Tibial artery (tissue), 4 donors: ENCODE measurements around the gene ARFGAP3.

Experiments
- DNase-seq, 2 donors: peaks; one replicate each; pipeline ENCODE4 v3.0.0-alpha.2; 2019
- H3K27ac ChIP-seq, 2 donors: fragments of 200-600 bp; sonication (generic) in 1 of 2; 1 replicate in 1 of 2; 2 replicates in 1 of 2; pipeline ENCODE4 v1.5.1; 2018 to 2019; ENCODE audit warnings: mild to moderate bottlenecking in 1 of 2
- H3K27me3 ChIP-seq, 2 donors: fragments of 200-600 bp; sonication (generic) in 1 of 2; one replicate each; pipeline versions ENCODE4 v1.5.1 to v1.6.0; 2016 to 2019
- H3K36me3 ChIP-seq, 3 donors: fragments of 200-600 bp; sonication (generic) in 2 of 3; one replicate each; pipeline ENCODE4 v1.5.1; 2016 to 2019; ENCODE audit warnings: mild to moderate bottlenecking in 2 of 3
- H3K4me1 ChIP-seq, 4 donors: fragments of 200-600 bp; sonication (generic) in 2 of 4; 1 replicate in 3 of 4; 2 replicates in 1 of 4; pipeline ENCODE4 v1.5.1; 2016 to 2019
- H3K4me3 ChIP-seq, 2 donors: fragments of 200-600 bp; sonication (generic) in 1 of 2; 1 replicate in 1 of 2; 2 replicates in 1 of 2; pipeline ENCODE4 v1.5.1; 2018 to 2019; ENCODE audit warnings: mild to moderate bottlenecking in 2 of 2
- H3K9me3 ChIP-seq, 3 donors: fragments of 200-600 bp; sonication (generic) in 1 of 3; one replicate each; pipeline ENCODE4 v1.5.1; 2016 to 2019
- intact Hi-C: fragments of 100-400 bp; cut with DNase I; formaldehyde crosslinking; loops from one replicate; pipeline ENCODE4 v1.15.0; 2023; ENCODE audit warnings: low total_unique reads
- TF ChIP-seq, protein P1 (sequence below), 2 experiments: fragments of 200-600 bp in 1 of 2; fragments of 450-650 bp in 1 of 2; IDR thresholded peaks; one replicate each; pipeline ENCODE4 v1.5.1; 2017 to 2019; ENCODE audit warnings: antibody characterized with exemption in 2 of 2, mild to moderate bottlenecking in 1 of 2, moderate library complexity in 1 of 2

Gene ARFGAP3

GRCh38 chr22:42805016-42805997, 51.8 kb downstream of the ARFGAP3 start:
- no peaks in the 10 kb centered on the region for H3K27me3 ChIP-seq
- intact Hi-C loops: no loop called here
- H3K4me1 ChIP-seq: peaks cover 0 to 20% (median 5%) of the 10 kb centered on the region in 4 donors
- peaks cover 72 to 97% (median 85%) of the 10 kb centered on the region in 3 donors for H3K36me3 ChIP-seq
- H3K9me3 ChIP-seq: no peaks in the 10 kb centered on the region
- no peak overlapping the region for H3K4me3 ChIP-seq
- DNase-seq: no peak
- TF ChIP-seq, protein P1, sequence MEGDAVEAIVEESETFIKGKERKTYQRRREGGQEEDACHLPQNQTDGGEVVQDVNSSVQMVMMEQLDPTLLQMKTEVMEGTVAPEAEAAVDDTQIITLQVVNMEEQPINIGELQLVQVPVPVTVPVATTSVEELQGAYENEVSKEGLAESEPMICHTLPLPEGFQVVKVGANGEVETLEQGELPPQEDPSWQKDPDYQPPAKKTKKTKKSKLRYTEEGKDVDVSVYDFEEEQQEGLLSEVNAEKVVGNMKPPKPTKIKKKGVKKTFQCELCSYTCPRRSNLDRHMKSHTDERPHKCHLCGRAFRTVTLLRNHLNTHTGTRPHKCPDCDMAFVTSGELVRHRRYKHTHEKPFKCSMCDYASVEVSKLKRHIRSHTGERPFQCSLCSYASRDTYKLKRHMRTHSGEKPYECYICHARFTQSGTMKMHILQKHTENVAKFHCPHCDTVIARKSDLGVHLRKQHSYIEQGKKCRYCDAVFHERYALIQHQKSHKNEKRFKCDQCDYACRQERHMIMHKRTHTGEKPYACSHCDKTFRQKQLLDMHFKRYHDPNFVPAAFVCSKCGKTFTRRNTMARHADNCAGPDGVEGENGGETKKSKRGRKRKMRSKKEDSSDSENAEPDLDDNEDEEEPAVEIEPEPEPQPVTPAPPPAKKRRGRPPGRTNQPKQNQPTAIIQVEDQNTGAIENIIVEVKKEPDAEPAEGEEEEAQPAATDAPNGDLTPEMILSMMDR (IDR thresholded peaks at IDR 0.05): no peak
- peak overlapping the region; percentile 40 to 45 for H3K27ac ChIP-seq

DNA sequence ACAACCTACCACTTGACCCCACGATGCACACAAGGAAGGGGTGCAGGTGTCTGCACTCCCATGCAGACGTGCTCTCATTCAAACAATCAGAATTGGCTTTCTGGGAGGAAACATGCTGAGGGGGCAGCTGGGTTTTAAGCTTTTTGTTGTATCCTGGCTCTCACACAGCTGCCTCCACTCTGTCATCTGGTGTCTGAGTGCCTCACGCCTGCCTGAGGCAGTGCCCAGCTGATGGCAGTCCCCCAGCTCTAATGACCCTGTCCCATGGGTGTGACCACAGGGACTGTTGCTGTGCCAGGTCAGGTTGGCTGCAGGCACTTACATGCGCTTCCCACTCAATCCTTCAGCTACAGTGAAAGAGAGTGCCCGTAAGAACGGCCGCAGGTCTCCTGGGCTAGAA, 53.7 kb downstream of the ARFGAP3 start:
- Histone ChIP-seq H3K4me1 (peaks cover 0 to 20% (median 5%) of the 10 kb centered on the region in 4 donors), H3K4me3 (no peak overlapping the region), H3K27me3 (no peaks in the 10 kb centered on the region), H3K9me3 (no peaks in the 10 kb centered on the region), H3K27ac (no peak overlapping the region), H3K36me3 (peaks cover 62 to 95% (median 85%) of the 10 kb centered on the region in 3 donors)
- intact Hi-C loops: no loop called here
- TF ChIP-seq, protein P1 (IDR thresholded peaks at IDR 0.05): no peak
- peak in 1 of 2 donors; percentile 60 for DNase-seq

DNA sequence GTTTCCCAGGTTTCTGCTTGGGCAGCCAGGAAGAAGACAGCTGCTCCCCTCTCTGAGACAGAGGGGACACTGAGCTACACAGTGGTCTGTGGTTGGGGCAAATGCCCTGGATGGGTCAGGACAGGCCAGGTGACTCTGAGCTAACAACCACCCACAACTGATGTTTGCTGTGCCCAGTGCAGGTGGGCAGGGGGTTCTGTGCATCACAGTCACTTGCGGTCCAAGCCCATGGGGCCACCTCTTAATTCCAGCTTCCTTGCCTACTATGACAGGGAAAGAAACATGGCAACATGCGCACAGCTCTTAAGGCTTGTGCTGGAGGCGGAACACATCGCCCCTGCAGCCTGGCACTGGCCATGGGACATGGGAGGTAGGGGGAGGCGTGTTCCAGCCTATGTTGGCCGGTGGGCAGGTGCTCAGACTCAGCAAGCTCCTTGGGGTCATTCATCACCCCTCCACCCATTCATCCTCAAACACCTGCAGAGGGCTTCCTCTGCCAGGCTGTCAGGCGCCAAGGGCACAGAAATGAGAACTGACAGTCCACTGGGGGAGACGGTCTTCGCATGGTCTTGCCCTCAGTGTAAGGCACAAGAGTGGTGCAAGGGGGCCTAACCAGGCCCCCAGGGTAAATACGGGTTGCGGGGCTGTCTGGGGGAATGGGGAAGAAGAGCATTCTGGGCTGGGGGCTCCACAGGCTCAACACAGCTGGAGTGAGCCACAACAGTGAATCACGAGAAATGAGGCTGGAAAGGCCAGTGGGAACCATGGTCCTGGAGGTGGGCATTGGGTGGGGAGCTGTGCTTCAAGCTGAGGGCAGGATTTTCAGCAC, 55.6 kb downstream of the ARFGAP3 start:
- intact Hi-C loops: no loop called here
- no peak for DNase-seq
- H3K27ac ChIP-seq: no peak overlapping the region
- no peak overlapping the region for H3K4me3 ChIP-seq
- H3K27me3 ChIP-seq: no peaks in the 10 kb centered on the region
- TF ChIP-seq, protein P1 (IDR thresholded peaks at IDR 0.05): no peak
- no peaks in the 10 kb centered on the region for H3K9me3 ChIP-seq
- H3K4me1 ChIP-seq: peaks cover 0 to 18% (median 5%) of the 10 kb centered on the region in 4 donors
- H3K36me3 ChIP-seq: peaks cover 60 to 93% (median 81%) of the 10 kb centered on the region in 3 donors

DNA sequence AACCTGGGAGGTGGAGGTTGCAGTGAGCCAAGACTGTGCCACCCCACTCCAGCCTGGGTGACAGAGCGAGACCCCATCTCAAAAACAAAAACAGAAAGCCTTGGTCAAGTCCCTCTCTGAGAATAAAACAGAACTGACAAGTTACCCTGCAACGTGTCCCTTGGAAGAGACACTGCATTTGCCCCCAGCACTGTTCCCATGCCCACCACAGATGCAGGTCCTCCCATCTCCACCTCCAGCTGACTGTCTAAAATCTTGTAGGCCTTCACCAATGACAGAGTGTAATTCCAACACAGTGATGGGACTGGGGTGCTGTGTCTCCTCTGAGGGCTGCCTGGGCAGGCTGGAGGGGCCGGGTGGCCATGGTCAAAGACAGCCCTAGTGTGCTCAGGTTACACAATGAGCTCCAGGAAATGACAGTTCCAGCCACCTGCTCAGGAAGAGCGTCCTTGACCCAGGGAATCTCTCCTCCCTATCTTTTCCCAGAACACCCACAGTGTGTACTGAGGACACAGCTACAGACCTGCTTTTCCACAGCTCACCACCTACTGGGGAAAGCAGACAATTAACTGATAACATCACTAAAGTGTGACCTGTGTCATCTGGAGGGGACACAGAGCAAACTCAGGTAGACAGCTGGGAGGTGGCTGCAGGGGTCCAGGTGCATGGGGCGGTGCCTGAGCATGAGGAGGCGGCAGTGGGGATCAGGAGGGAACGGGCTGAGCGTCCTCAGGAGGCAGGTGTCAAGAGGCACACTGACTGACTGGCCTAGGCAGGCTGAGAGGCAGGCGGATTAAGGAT, 56.4 kb downstream of the ARFGAP3 start:
- peaks cover 0 to 10% (median 3%) of the 10 kb centered on the region in 4 donors for H3K4me1 ChIP-seq
- peaks cover 52 to 92% (median 81%) of the 10 kb centered on the region in 3 donors for H3K36me3 ChIP-seq
- H3K27ac ChIP-seq: no peak overlapping the region
- no peak overlapping the region for H3K4me3 ChIP-seq
- DNase-seq: no peak
- H3K27me3 ChIP-seq: no peaks in the 10 kb centered on the region
- TF ChIP-seq, protein P1 (IDR thresholded peaks at IDR 0.05): no peak
- H3K9me3 ChIP-seq: no peaks in the 10 kb centered on the region
- intact Hi-C loops: no loop called here
